ENCODE results near the gene SLC6A5. TPM values are rescaled to one million over a fixed set of nuclear protein-coding genes. Genes with fewer than 3 reads are reported as not detected.
"Not testable (repeated sequence)": the region's sequence is repeated elsewhere in the genome, so short reads cannot be mapped to it uniquely, and the experiment has no call there.

The SLC6A5 gene
- total and polyA plus RNA-seq, 2 of the 8 experiments (the other 6 are each of a cell fraction or from before 2014, with no cell fraction given) = not detected

GRCh38 chr11:20555783-20556182 lies 43.6 kb upstream of the SLC6A5 start:
- CTCF ChIA-PET (ENCODE audit: partially characterized antibody) = interaction anchor here (0.6 kb wide), 1 partner anchor 284 kb away, joined by 4 read pairs; no protein-coding TSS in a partner anchor

GRCh38 chr11:20556396-20556795 lies 43.0 kb upstream of the SLC6A5 start:
- H2AK5ac ChIP-seq (ENCODE audit: low read depth, low read length); FAIRE-seq; H3K4me1 ChIP-seq (replicated peaks in 1 of 4; ENCODE audit: control insufficient read depth in 3 of 4, insufficient read depth in 4 of 4, low read length in 3 of 4); H3K9ac ChIP-seq (replicated peaks in 1 of 4; ENCODE audit: extremely low read depth in 1 of 4, low read depth in 3 of 4, low read length in 3 of 4); H2BK120ac ChIP-seq (replicated peaks; ENCODE audit: low read depth, low read length); H2BK5ac ChIP-seq (ENCODE audit: low read depth, low read length); H3K4me3 ChIP-seq (ENCODE audit: extremely low read depth in 1 of 4, insufficient read depth in 2 of 4, low read depth in 3 of 4, low read length in 4 of 4); CTCF ChIA-PET (ENCODE audit: partially characterized antibody); POLR2A ChIA-PET (ENCODE audit: partially characterized antibody); H2AFZ ChIP-seq (ENCODE audit: low read length); H3K23me2 ChIP-seq (ENCODE audit: low read depth, low read length); H3K23ac ChIP-seq (ENCODE audit: insufficient read length); H3K14ac ChIP-seq (ENCODE audit: insufficient read length); H4K5ac ChIP-seq (ENCODE audit: insufficient read length, low read depth, low read length); H3K27ac ChIP-seq (ENCODE audit: low read depth, low read length); H3K36me3 ChIP-seq (ENCODE audit: control insufficient read depth in 2 of 4, insufficient read depth in 4 of 4, low read length in 3 of 4); H3K79me2 ChIP-seq (ENCODE audit: control insufficient read depth in 1 of 2, insufficient read depth in 2 of 2, low read length in 2 of 2); H4K8ac ChIP-seq (ENCODE audit: extremely low read depth, insufficient read depth, low read length); H3K18ac ChIP-seq (ENCODE audit: extremely low read depth, low read length); H3K79me1 ChIP-seq (ENCODE audit: low read depth, low read length); H2BK12ac ChIP-seq (ENCODE audit: low read depth, low read length); H2BK15ac ChIP-seq (ENCODE audit: low read length); H4K20me1 ChIP-seq (replicated peaks in 1 of 2; ENCODE audit: control insufficient read depth in 1 of 2, insufficient read depth in 2 of 2, low read length in 2 of 2); H4K91ac ChIP-seq (replicated peaks; ENCODE audit: insufficient read length, low read length); H3K4me2 ChIP-seq (ENCODE audit: insufficient read depth in 1 of 2, low read depth in 2 of 2, low read length in 2 of 2); DNase-seq (ENCODE audit: low read depth in 1 of 2, low spot score in 2 of 2); H3K4ac ChIP-seq (replicated peaks; ENCODE audit: insufficient read length, low read depth, low read length); H3K27me3 ChIP-seq (replicated peaks in 1 of 4; ENCODE audit: control insufficient read depth in 3 of 4, extremely low read depth in 1 of 4, insufficient read depth in 3 of 4, low read length in 3 of 4); H3K56ac ChIP-seq (replicated peaks; ENCODE audit: insufficient read length, low read depth, low read length); H2BK20ac ChIP-seq (ENCODE audit: low read length): not testable (repeated sequence)
- H3K9me3 ChIP-seq (ENCODE audit: insufficient read depth in 2 of 2, low read depth in 1 of 2, low read length in 1 of 2) = peaks cover 8 to 11% of the 10 kb centered on the region in 2 experiments; a peak in 3 of 4 replicates

More at GRCh38 chr11:20555783-20556182, 43.6 kb upstream of the SLC6A5 start:
- Histone ChIP-seq H2BK20ac (ENCODE audit: low read length) (no peak overlapping the region), H3K14ac (ENCODE audit: insufficient read length) (no peak overlapping the region), H4K20me1 (replicated peaks in 1 of 2; ENCODE audit: control insufficient read depth in 1 of 2, insufficient read depth in 2 of 2, low read length in 2 of 2) (no peaks in the 10 kb centered on the region), H3K4me2 (ENCODE audit: insufficient read depth in 1 of 2, low read depth in 2 of 2, low read length in 2 of 2) (no peak overlapping the region), H3K27me3 (replicated peaks in 1 of 4; ENCODE audit: control insufficient read depth in 3 of 4, extremely low read depth in 1 of 4, insufficient read depth in 3 of 4, low read length in 3 of 4) (no peaks in the 10 kb centered on the region), H2AFZ (ENCODE audit: low read length) (no peak overlapping the region), H4K8ac (ENCODE audit: extremely low read depth, insufficient read depth, low read length) (no peak overlapping the region), H3K9me3 (ENCODE audit: insufficient read depth in 2 of 2, low read depth in 1 of 2, low read length in 1 of 2) (peaks cover 8 to 11% of the 10 kb centered on the region in 2 experiments; a peak in 3 of 4 replicates), H2AK5ac (ENCODE audit: low read depth, low read length) (no peak overlapping the region), H3K4me3 (ENCODE audit: extremely low read depth in 1 of 4, insufficient read depth in 2 of 4, low read depth in 3 of 4, low read length in 4 of 4) (no peak overlapping the region), H2BK15ac (ENCODE audit: low read length) (no peak overlapping the region), H3K4me1 (replicated peaks in 1 of 4; ENCODE audit: control insufficient read depth in 3 of 4, insufficient read depth in 4 of 4, low read length in 3 of 4) (no peaks in the 10 kb centered on the region), H3K18ac (ENCODE audit: extremely low read depth, low read length) (no peak overlapping the region), H3K23me2 (ENCODE audit: low read depth, low read length) (no peaks in the 10 kb centered on the region), H3K23ac (ENCODE audit: insufficient read length) (no peak overlapping the region), H3K27ac (ENCODE audit: low read depth, low read length) (no peak overlapping the region), H4K91ac (replicated peaks; ENCODE audit: insufficient read length, low read length) (no peak overlapping the region), H3K79me1 (ENCODE audit: low read depth, low read length) (no peaks in the 10 kb centered on the region), H3K56ac (replicated peaks; ENCODE audit: insufficient read length, low read depth, low read length) (no peak overlapping the region), H2BK12ac (ENCODE audit: low read depth, low read length) (no peak overlapping the region), H3K9ac (replicated peaks in 1 of 4; ENCODE audit: extremely low read depth in 1 of 4, low read depth in 3 of 4, low read length in 3 of 4) (no peak overlapping the region), H4K5ac (ENCODE audit: insufficient read length, low read depth, low read length) (no peak overlapping the region), H3K4ac (replicated peaks; ENCODE audit: insufficient read length, low read depth, low read length) (no peak overlapping the region), H2BK5ac (ENCODE audit: low read depth, low read length) (no peak overlapping the region), H3K79me2 (ENCODE audit: control insufficient read depth in 1 of 2, insufficient read depth in 2 of 2, low read length in 2 of 2) (no peaks in the 10 kb centered on the region), H3K36me3 (ENCODE audit: control insufficient read depth in 2 of 4, insufficient read depth in 4 of 4, low read length in 3 of 4) (no peaks in the 10 kb centered on the region), H2BK120ac (replicated peaks; ENCODE audit: low read depth, low read length) (no peak overlapping the region)
- no peak for TF ChIP-seq HDAC2 (IDR thresholded peaks at IDR 0.05; ENCODE audit: borderline replicate concordance in 1 of 2, low read depth in 2 of 2, low read length in 2 of 2)
- TF ChIP-seq BCL11A (IDR thresholded peaks at IDR 0.05; ENCODE audit: low read depth in 2 of 2, low read length in 2 of 2) = no peak
- TF ChIP-seq TAF1 (IDR thresholded peaks at IDR 0.05; ENCODE audit: low read depth, low read length) = no peak
- FAIRE-seq (no peak), DNase-seq (ENCODE audit: low read depth in 1 of 2, low spot score in 2 of 2) (no peak)
- POLR2A ChIA-PET (ENCODE audit: partially characterized antibody) = no interaction called here
- WGBS, 2 experiments (ENCODE audit: extremely low coverage in 1 of 2, insufficient coverage in 1 of 2, insufficient read length in 1 of 2, insufficient replicate concordance in 2 of 2, low coverage in 1 of 2, low lambda C conversion rate in 2 of 2, missing lambda C conversion rate in 1 of 2) = 88% methylated on average over 3 of the region's 3 CpGs; no CpG with 5 or more reads in 1 of the 2 experiments
